ENCODE data around the gene PIGS.

- TF ChIP-seq CTCF (IDR thresholded peaks at IDR 0.05), result no peak
- TF ChIP-seq POLR2A (IDR thresholded peaks at IDR 0.05), result no peak
Observed at GRCh38 chr17:28505986-28506665, 65.2 kb downstream of the PIGS start, which contains the start of gene FOXN1.
